ENCODE data around the gene SRGAP3. TPM values are rescaled to one million over a fixed set of nuclear protein-coding genes. Genes with fewer than 3 reads are reported as not detected.

The SRGAP3 gene
- total RNA-seq, 4 donors from 2014 or later = 13.7 to 27.7 (median 18.5) TPM

DNA sequence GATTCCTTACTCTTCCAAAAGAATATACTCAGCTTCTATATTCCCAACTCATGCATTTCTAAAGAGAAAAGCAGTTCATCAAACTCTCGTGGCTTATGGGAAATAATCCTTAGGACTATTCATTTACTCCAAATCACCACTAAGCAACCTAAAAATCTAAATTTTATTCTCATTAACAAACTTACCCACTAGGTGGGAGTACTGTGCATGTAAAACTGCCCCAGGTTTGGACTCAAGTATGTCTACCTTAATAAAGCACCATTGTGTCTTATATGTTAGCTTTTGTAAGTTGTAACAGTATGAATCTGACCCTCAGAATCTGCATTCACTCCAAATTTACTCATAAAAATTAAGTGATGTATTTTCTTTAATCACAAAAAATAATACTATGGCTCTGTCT is 311.4 kb downstream of the SRGAP3 start:
- H3K4me3 ChIP-seq (ENCODE audit: low read depth, poor library complexity, severe bottlenecking) = no peak overlapping the region
- WGBS, 2 donors = 63 to 69% methylated on average over 1 of the region's 1 CpG
- intact Hi-C loops (cut with DNase I; ENCODE audit: low total_unique reads) = no loop called here
- no peak for DNase-seq (ENCODE audit: low spot score in 2 of 2)
- TF ChIP-seq, protein P1, sequence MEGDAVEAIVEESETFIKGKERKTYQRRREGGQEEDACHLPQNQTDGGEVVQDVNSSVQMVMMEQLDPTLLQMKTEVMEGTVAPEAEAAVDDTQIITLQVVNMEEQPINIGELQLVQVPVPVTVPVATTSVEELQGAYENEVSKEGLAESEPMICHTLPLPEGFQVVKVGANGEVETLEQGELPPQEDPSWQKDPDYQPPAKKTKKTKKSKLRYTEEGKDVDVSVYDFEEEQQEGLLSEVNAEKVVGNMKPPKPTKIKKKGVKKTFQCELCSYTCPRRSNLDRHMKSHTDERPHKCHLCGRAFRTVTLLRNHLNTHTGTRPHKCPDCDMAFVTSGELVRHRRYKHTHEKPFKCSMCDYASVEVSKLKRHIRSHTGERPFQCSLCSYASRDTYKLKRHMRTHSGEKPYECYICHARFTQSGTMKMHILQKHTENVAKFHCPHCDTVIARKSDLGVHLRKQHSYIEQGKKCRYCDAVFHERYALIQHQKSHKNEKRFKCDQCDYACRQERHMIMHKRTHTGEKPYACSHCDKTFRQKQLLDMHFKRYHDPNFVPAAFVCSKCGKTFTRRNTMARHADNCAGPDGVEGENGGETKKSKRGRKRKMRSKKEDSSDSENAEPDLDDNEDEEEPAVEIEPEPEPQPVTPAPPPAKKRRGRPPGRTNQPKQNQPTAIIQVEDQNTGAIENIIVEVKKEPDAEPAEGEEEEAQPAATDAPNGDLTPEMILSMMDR (IDR thresholded peaks at IDR 0.05) = no peak
- no peak for TF ChIP-seq POLR2A (IDR thresholded peaks at IDR 0.05)

DNA sequence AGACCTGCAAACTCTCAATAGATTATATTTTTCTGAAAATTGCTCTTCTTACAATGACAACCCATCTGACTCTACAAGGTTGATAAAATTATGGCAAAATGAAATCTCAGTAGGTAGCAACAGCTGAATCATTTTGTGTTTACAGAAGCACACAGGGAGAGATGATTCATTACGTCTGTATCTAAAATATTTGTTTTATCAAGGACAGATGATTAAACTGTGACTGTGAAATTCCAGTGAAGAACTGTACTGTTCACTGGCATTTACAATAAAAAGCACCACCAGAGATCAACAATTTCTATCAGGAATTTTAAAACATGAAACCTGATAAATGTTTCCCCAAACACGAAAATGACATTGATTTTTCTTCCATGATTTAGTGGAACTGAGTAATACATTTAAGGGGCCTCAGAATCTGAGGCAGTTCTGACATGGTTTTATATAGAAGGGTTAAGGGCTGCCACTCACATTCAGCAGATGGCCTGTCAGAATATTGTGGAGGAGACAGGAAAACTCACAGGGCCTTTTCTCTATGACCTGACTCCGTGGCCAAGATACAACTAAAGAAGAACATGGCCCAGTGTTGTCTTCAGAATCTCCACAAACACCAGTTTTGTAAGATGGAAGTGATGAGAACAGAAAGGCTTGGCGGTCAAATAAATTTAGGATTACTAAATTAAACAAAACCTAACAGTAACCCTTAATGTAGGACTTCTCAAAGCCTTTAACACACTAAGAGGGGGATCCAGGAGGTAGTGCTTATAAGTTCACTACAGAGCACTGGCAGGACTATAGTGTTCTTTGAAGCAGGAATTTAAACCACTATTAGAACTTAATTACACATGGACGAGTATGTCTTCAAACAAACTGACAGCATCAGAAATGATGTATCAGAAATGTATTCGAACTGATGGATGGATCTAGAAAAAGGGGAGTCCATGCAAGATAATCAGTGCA is 312.1 kb downstream of the SRGAP3 start:
- no peak for DNase-seq (ENCODE audit: low spot score in 2 of 2)
- TF ChIP-seq POLR2A (IDR thresholded peaks at IDR 0.05) = no peak
- TF ChIP-seq, protein P1 (IDR thresholded peaks at IDR 0.05) = no peak
- 70 to 78% methylated on average over 6 of the region's 6 CpGs for WGBS, 2 donors
- intact Hi-C loops (cut with DNase I; ENCODE audit: low total_unique reads) = no loop called here
- H3K4me3 ChIP-seq (ENCODE audit: low read depth, poor library complexity, severe bottlenecking) = no peak overlapping the region

DNA sequence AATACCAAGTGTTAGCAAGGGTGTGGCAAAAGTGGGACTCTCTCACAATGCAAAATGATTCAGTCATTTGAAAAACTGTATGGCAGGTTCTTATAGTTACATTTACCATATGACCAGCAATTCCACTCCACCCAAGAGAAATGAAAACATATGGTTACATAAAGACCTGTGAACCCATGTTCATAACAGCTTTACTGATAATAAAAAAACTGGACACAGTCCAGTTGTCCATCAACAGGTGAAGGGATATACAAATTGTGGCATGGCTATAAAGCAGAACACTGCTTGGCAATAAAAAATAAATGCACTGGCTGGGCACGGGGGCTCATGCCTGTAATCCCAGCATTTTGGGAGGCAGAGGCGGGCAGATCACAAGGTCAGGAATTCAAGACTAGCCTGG is 316.9 kb downstream of the SRGAP3 start:
- DNase-seq (ENCODE audit: low spot score in 2 of 2) = no peak
- intact Hi-C loops (cut with DNase I; ENCODE audit: low total_unique reads) = no loop called here
- 96 to 100% methylated on average over 2 of the region's 2 CpGs for WGBS, 2 donors
- no peak overlapping the region for H3K4me3 ChIP-seq (ENCODE audit: low read depth, poor library complexity, severe bottlenecking)
- TF ChIP-seq, protein P1 (IDR thresholded peaks at IDR 0.05) = no peak
- TF ChIP-seq POLR2A (IDR thresholded peaks at IDR 0.05) = no peak

DNA sequence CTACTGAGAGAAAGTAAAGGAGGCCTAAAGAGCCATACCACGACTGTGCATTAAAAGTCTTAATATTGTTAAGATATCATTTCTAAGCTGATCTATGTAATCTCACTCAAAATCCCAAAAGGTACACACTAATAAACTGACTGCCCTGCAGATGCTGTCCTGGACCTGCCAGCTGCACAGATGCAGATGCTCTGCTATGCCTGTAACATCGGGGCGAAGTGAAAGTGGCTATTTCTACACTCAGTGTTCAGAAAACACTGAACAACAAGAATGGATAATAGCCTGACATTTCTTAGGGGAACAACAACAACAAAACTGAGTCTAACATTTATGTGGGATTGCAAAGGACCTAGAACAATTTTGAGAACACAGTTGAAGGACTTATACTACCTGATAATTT is 318.1 kb downstream of the SRGAP3 start:
- DNase-seq (ENCODE audit: low spot score in 2 of 2) = no peak
- no peak for TF ChIP-seq POLR2A (IDR thresholded peaks at IDR 0.05)
- TF ChIP-seq, protein P1 (IDR thresholded peaks at IDR 0.05) = no peak
- intact Hi-C loops (cut with DNase I; ENCODE audit: low total_unique reads) = no loop called here
- H3K4me3 ChIP-seq (ENCODE audit: low read depth, poor library complexity, severe bottlenecking) = no peak overlapping the region
- WGBS, 2 donors = 85 to 87% methylated on average over 3 of the region's 3 CpGs

Other genes starting within 250 kb of the SRGAP3 start
- 10 to 100 TPM; 19.8 to 37.6 (median 27.0) TPM for gene THUMPD3, start 113.4 kb upstream of the SRGAP3 start, total RNA-seq
- gene SETD5, start 148.0 kb upstream of the SRGAP3 start, total RNA-seq = 10 to 100 TPM; 77.8 to 88.1 (median 80.3) TPM

All from lower leg skin (tissue), 4 donors.